ENCODE data around the gene MEP1A. TPM values are rescaled to one million over a fixed set of nuclear protein-coding genes. Genes with fewer than 3 reads are reported as not detected.
"Not testable (repeated sequence)": the region's sequence is repeated elsewhere in the genome, so short reads cannot be mapped to it uniquely, and the experiment has no call there.

The MEP1A gene
- polyA plus RNA-seq, 12 donors, result 0.45 to 66.0 TPM; not detected in 10

DNA sequence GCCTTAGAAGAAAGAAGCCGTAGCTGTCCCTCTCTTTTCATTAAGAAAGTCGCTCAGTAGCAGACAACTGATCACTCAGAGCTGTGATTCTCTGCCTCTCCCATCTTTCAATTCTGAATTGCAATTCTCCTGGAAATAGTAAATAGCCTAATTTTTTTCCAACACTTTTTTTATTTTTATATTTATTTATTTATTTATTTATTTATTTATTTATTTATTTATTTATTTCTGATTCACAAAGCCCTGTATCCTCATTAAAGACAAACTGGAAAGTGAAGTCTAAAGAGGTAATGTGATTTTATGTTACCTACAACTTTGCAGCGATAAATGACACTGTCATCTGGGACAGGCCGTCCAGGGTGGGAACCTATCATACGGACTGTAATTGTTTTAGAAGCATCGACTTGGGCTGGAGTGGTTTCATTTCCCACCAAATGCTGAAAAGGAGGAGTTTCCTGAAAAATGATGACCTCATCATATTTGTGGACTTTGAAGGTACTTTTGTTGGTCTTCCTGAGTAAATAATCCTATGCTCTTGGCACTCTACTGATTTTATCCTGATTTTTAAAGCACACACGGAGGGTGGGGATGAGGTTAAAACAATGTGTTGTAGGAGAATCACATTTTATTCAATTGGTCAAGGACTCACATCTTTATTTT, 41.2 kb downstream of the MEP1A start:
- not testable (repeated sequence) for DNase-seq

DNA sequence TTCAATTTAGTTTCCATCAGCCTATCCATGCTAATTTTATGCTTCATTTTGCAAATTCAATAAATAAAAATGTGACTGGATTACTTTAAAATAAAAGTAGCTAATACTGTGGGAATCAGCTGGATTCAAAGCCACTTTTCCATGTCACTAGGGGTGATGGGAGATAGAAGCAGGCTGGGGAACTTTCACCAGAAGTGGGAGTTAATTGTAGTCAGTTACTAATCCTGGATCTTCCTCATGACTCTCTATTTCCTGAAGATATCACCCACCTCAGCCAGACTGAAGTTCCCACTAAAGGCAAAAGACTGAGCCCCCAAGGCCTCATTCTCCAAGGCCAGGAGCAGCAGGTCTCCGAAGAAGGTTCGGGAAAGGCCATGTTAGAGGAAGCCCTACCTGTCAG, 41.8 kb downstream of the MEP1A start:
- DNase-seq, result not testable (repeated sequence)

DNA sequence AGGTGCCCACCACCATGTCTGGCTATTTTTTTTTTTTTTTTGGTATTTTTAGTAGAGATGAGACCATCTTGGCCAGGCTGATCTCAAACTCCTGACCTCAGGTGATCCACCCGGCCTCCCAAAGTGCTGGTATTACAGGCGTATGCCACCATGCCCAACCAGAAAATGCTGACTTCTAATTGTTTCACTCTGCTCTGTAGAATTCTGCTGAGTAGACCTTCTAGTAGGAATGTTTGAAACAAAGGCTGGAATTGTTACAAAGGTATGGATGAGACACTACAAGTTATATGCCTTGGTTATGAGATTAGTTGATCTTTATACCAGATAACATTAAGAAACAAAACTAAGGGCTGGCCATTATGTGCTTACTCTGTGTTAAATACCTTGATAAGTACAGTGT, 44.8 kb downstream of the MEP1A start:
- no peak for DNase-seq

- DNase-seq, result not testable (repeated sequence)
Observed at GRCh38 chr6:46842252-46842846, 49.2 kb downstream of the MEP1A start.

DNA sequence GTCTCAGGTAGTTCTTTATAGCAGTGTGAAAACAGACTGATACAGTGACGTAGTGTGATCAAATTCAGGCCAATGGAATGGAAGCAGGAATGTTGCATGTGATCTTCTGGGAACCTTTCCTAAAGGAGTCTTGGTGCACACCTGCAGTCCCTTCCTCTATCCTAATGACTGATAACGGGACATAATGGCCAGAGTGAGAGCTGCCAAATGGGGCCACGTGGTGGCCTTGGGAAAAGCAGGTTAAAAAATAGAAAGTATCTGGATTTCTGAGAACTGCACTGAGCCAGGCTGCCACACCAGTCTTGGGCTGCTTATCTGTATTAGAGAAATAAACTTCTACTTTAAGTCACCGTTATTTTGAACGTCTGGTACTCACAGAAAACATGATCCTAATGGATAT, 51.9 kb downstream of the MEP1A start:
- DNase-seq, result no peak

DNA sequence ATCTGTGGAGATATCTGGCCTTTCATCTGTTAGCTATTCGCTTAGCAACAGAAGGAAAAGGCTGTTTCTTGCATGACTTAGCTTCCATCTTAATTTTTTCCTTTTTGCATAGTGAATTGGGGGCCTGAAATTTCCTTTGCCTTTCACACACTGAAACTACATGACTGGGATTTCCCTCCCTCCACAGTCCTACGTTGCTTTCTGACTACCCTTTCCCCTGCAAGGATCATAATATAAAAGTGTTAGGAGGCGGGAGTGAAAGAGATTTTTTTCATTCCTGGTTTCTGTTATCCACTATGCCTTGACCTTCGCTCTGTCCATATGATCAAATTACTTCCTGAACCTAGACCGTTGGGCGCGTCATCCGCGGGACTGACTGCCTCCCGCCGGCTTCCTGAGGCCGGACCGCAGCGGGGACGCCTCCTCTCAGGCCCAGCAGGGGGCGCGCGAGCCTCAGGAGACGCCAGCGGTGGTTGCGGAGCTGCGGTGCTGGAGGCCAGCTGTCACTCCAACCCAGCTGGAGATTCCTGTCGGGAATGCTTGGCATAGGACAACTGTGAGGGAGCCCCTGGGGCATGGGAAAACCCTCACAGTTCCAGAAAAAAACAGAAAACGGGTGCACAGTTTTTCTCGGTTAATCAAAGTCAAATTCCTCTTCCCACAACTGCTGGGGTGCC, 55.6 kb downstream of the MEP1A start:
- DNase-seq, result peak; percentile 81

- DNase-seq, result no peak
Observed at GRCh38 chr6:46849361-46849690, 56.1 kb downstream of the MEP1A start.

GRCh38 chr6:46850792-46851191, 57.6 kb downstream of the MEP1A start:
- no peak for DNase-seq

GRCh38 chr6:46851576-46851975, 58.4 kb downstream of the MEP1A start:
- DNase-seq, result not testable (repeated sequence)

GRCh38 chr6:46855966-46856365, 62.8 kb downstream of the MEP1A start:
- not testable (repeated sequence) for DNase-seq

- no peak for DNase-seq
Observed at GRCh38 chr6:46862381-46862780, 69.2 kb downstream of the MEP1A start.

- DNase-seq, result no peak
Observed at GRCh38 chr6:46863791-46864190, 70.6 kb downstream of the MEP1A start.

- no peak for DNase-seq
Observed at GRCh38 chr6:46865221-46865620, 72.0 kb downstream of the MEP1A start.

- DNase-seq, result no peak
Observed at GRCh38 chr6:46867411-46867810, 74.2 kb downstream of the MEP1A start.

GRCh38 chr6:46876126-46876525, 82.9 kb downstream of the MEP1A start:
- no peak for DNase-seq

GRCh38 chr6:46879003-46879402, 85.8 kb downstream of the MEP1A start:
- no peak for DNase-seq

DNA sequence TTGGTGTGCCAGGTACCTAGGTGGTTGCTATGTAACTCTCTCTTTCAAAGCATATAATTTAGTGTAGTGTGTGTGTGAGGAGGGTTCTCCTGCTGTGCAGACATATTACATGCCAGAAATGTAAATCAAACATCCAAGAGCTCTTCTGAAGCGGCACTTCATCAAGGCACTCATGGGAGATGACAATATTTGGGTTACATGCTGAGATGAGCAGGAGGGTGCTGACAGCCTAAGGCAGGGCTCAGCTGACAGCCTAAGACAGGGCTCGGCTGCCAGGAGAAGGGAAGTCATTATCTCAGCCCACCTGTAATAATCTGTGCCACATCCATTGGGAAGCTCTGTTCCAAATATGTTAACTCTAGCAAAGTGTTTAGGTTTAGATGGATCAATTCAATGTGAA, 89.5 kb downstream of the MEP1A start:
- DNase-seq, result no peak

GRCh38 chr6:46888031-46888430, 94.8 kb downstream of the MEP1A start:
- DNase-seq, result no peak

DNA sequence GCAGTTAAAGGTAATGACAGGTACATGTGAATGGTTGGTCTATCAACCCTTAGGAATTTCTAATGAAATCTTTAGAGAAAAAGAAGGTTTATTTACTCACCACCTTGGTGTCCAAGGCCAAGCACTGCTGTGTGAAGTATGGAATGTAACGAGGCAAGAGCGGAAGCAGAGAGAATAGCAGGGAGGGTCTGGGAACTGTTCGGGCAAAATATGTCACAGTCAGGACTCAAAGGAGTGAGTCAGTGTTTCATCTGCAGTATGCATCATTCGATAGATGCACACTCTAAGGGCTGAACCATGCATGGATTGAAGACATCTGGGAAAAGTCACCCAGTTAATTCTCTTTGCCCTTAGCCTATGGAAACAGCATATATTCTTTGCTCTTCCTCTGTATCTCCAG, 95.4 kb downstream of the MEP1A start:
- DNase-seq, result no peak

Measured in muscle of arm (tissue), 12 donors.